Prostate gland (tissue), 2 donors: Measurements from ENCODE around the gene NNAT. TPM values are rescaled to one million over a fixed set of nuclear protein-coding genes. Genes with fewer than 3 reads are reported as not detected.

Experiments used
- DNase-seq: peaks from one replicate; pipeline ENCODE4 v3.0.0-alpha.2; 2019; ENCODE audit warnings: low spot score
- H3K27ac ChIP-seq, 2 donors: fragments of 200-600 bp; sonication (generic); 2 replicates each; pipeline ENCODE4 v1.5.1; 2017 to 2019
- H3K27me3 ChIP-seq: fragments of 200-600 bp; sonication (generic); replicated peaks from 2 replicates; pipeline ENCODE4 v1.5.1; 2019; ENCODE audit not compliant: insufficient read depth
- H3K36me3 ChIP-seq, 2 donors: fragments of 200-600 bp; sonication (generic); 1 replicate in 1 of 2; 2 replicates in 1 of 2; pipeline versions ENCODE4 v1.5.1 to v1.8.1; 2017 to 2019
- H3K4me1 ChIP-seq: fragments of 200-600 bp; sonication (generic); replicated peaks from 2 replicates; pipeline ENCODE4 v1.5.1; 2019
- H3K4me3 ChIP-seq, 2 donors: fragments of 200-600 bp; sonication (generic); 2 replicates each; pipeline ENCODE4 v1.5.1; 2017 to 2019
- H3K9me3 ChIP-seq: fragments of 200-600 bp; sonication (generic); 2 replicates; pipeline ENCODE4 v1.5.1; 2017
- POLR2A ChIP-seq: fragments of 450-650 bp; IDR thresholded peaks from one replicate; pipeline ENCODE4 v1.6.1; 2016; ENCODE audit warnings: antibody characterized with exemption, mild to moderate bottlenecking
- POLR2AphosphoS5 ChIP-seq: sonication (generic); formaldehyde crosslinking; IDR thresholded peaks from one replicate; pipeline ENCODE4 v1.6.1; 2017; ENCODE audit warnings: antibody characterized with exemption
- WGBS: methylation state at CpG from one replicate; pipeline ENCODE4 v1.1.5; 2018; 5-methylcytosine and 5-hydroxymethylcytosine counted together
- intact Hi-C: fragments of 100-400 bp; cut with DNase I; formaldehyde crosslinking; loops from one replicate; pipeline ENCODE4 v1.14.2; 2022
- total RNA-seq, 2 donors: library from RNA; depleted of rRNA; stranded (reverse); fragments of >200 nt; gene quantifications; one replicate each; pipeline ENCODE4 v1.1.0, GENCODE V29; 2016
- TF ChIP-seq, protein P1 (sequence below), 4 experiments: fragments of 200-600 bp in 2 of 4; fragments of 450-650 bp in 2 of 4; sonication (generic) in 2 of 4; IDR thresholded peaks; 1 replicate in 3 of 4; 2 replicates in 1 of 4; pipeline ENCODE4 v1.5.1; 2016 to 2019; ENCODE audit warnings: antibody characterized with exemption in 4 of 4, mild to moderate bottlenecking in 2 of 4, moderate library complexity in 2 of 4

NNAT gene
- total RNA-seq, 2 donors from 2014 or later: 0.41 to 4.3 TPM

- Histone ChIP-seq H3K9me3 (no peaks in the 10 kb centered on the region), H3K4me3 (no peak overlapping the region), H3K36me3 (no peaks in the 10 kb centered on the region), H3K27me3 (no peaks in the 10 kb centered on the region), H3K4me1 (no peaks in the 10 kb centered on the region), H3K27ac (no peak overlapping the region)
- WGBS: 66% methylated on average over 2 of the region's 2 CpGs
- TF ChIP-seq POLR2A (no peak), POLR2AphosphoS5 (no peak)
- TF ChIP-seq, protein P1, sequence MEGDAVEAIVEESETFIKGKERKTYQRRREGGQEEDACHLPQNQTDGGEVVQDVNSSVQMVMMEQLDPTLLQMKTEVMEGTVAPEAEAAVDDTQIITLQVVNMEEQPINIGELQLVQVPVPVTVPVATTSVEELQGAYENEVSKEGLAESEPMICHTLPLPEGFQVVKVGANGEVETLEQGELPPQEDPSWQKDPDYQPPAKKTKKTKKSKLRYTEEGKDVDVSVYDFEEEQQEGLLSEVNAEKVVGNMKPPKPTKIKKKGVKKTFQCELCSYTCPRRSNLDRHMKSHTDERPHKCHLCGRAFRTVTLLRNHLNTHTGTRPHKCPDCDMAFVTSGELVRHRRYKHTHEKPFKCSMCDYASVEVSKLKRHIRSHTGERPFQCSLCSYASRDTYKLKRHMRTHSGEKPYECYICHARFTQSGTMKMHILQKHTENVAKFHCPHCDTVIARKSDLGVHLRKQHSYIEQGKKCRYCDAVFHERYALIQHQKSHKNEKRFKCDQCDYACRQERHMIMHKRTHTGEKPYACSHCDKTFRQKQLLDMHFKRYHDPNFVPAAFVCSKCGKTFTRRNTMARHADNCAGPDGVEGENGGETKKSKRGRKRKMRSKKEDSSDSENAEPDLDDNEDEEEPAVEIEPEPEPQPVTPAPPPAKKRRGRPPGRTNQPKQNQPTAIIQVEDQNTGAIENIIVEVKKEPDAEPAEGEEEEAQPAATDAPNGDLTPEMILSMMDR (IDR thresholded peaks at IDR 0.05): no peak
- DNase-seq: no peak
- intact Hi-C loops: loop anchor here (5.0 kb wide), 1 partner anchor 333 kb away; no protein-coding TSS in a partner anchor
Observed at GRCh38 chr20:37530696-37531095, 9.6 kb downstream of the NNAT start.

- no peak overlapping the region for H3K27ac ChIP-seq
- H3K4me3 ChIP-seq: no peak overlapping the region
- H3K4me1 ChIP-seq: no peaks in the 10 kb centered on the region
- TF ChIP-seq POLR2A (no peak), POLR2AphosphoS5 (no peak)
- TF ChIP-seq, protein P1 (IDR thresholded peaks at IDR 0.05): no peak
- H3K27me3 ChIP-seq: no peaks in the 10 kb centered on the region
- no peak for DNase-seq
- H3K9me3 ChIP-seq: no peaks in the 10 kb centered on the region
- intact Hi-C loops: loop anchor here (5.0 kb wide), 1 partner anchor 335 kb away; no protein-coding TSS in a partner anchor
- no peaks in the 10 kb centered on the region for H3K36me3 ChIP-seq
- 100% methylated on average over 3 of the region's 3 CpGs for WGBS
Observed at GRCh38 chr20:37531856-37532255, 10.8 kb downstream of the NNAT start.

GRCh38 chr20:37533154-37533715 lies 12.2 kb downstream of the NNAT start:
- WGBS: 88% methylated on average over 2 of the region's 2 CpGs
- intact Hi-C loops: loop anchor here (5.0 kb wide), 1 partner anchor 336 kb away; no protein-coding TSS in a partner anchor
- Histone ChIP-seq H3K9me3 (no peaks in the 10 kb centered on the region), H3K4me3 (no peak overlapping the region), H3K4me1 (no peaks in the 10 kb centered on the region), H3K27me3 (no peaks in the 10 kb centered on the region), H3K27ac (no peak overlapping the region), H3K36me3 (no peaks in the 10 kb centered on the region)
- TF ChIP-seq, protein P1 (IDR thresholded peaks at IDR 0.05): no peak
- TF ChIP-seq POLR2A (no peak), POLR2AphosphoS5 (no peak)
- no peak for DNase-seq

- H3K4me3 ChIP-seq: no peak overlapping the region
- intact Hi-C loops: loop anchor here (2.0 to 5.0 kb wide), 2 partner anchors 266 to 337 kb away; no protein-coding TSS in a partner anchor
- no peaks in the 10 kb centered on the region for H3K4me1 ChIP-seq
- 72% methylated on average over 6 of the region's 6 CpGs for WGBS
- no peak overlapping the region for H3K27ac ChIP-seq
- H3K9me3 ChIP-seq: no peaks in the 10 kb centered on the region
- H3K36me3 ChIP-seq: no peaks in the 10 kb centered on the region
- DNase-seq: peak; percentile 75
- H3K27me3 ChIP-seq: no peaks in the 10 kb centered on the region
- TF ChIP-seq POLR2A: no peak
- peak; percentile 73 for TF ChIP-seq POLR2AphosphoS5
- TF ChIP-seq, protein P1 (IDR thresholded peaks at IDR 0.05): peak; percentile 75 to 94 (median 89)
Observed at GRCh38 chr20:37534401-37535157, 13.5 kb downstream of the NNAT start.
